Uterus (tissue), 4 donors: ENCODE measurements around the gene IGFL3. TPM values are rescaled to one million over a fixed set of nuclear protein-coding genes. Genes with fewer than 3 reads are reported as not detected.

Experiments
- DNase-seq, 2 donors: peaks; one replicate each; pipeline ENCODE4 v3.0.0-alpha.2; 2019 to 2020
- H3K27ac ChIP-seq, 2 donors: fragments of 200-600 bp; sonication (generic); 1 replicate in 1 of 2; 2 replicates in 1 of 2; pipeline ENCODE4 v1.5.1; 2016 to 2018
- H3K27me3 ChIP-seq, 2 donors: fragments of 200-600 bp; sonication (generic); one replicate each; pipeline ENCODE4 v1.5.1; 2018 to 2019; ENCODE audit warnings: control low read depth in 1 of 2
- H3K36me3 ChIP-seq, 2 donors: fragments of 200-600 bp; sonication (generic); one replicate each; pipeline ENCODE4 v1.5.1; 2019; ENCODE audit warnings: control low read depth in 1 of 2
- H3K4me1 ChIP-seq, 2 donors: fragments of 200-600 bp; sonication (generic); one replicate each; pipeline ENCODE4 v1.5.1; 2018 to 2019; ENCODE audit warnings: control low read depth in 1 of 2
- H3K4me3 ChIP-seq, 2 donors: fragments of 200-600 bp; sonication (generic); 1 replicate in 1 of 2; 2 replicates in 1 of 2; pipeline ENCODE4 v1.5.1; 2018 to 2019; ENCODE audit warnings: mild to moderate bottlenecking in 1 of 2
- H3K9me3 ChIP-seq, 2 donors: fragments of 200-600 bp; sonication (generic); one replicate each; pipeline ENCODE4 v1.5.1; 2019; ENCODE audit warnings: control low read depth in 1 of 2
- CTCF ChIP-seq, 4 experiments: fragments of 200-600 bp in 2 of 4; fragments of 450-650 bp in 2 of 4; sonication (generic) in 2 of 4; IDR thresholded peaks; one replicate each; pipeline ENCODE4 v1.5.1; 2016 to 2019; ENCODE audit warnings: antibody characterized with exemption in 4 of 4, mild to moderate bottlenecking in 2 of 4, moderate library complexity in 1 of 4
- POLR2A ChIP-seq, 2 donors: fragments of 450-650 bp; IDR thresholded peaks; one replicate each; pipeline ENCODE4 v1.6.1; 2016; ENCODE audit warnings: antibody characterized with exemption in 2 of 2, mild to moderate bottlenecking in 1 of 2, moderate library complexity in 1 of 2
- intact Hi-C: fragments of 100-400 bp; cut with DNase I; formaldehyde crosslinking; loops from one replicate; pipeline ENCODE4 v1.15.1; 2023; ENCODE audit warnings: low total_unique reads
- total RNA-seq, 4 donors: library from RNA; depleted of rRNA in 3 of 4; stranded (reverse); fragments of >200 nt in 3 of 4; gene quantifications; one replicate each; pipeline versions ENCODE4 v1.1.0 to v1.2.4, GENCODE V29; 2014 to 2023
- donor health status: DM: yes; HTN: yes; CAD: no.

The IGFL3 gene
- total RNA-seq, 4 donors from 2014 or later, result not detected

- TF ChIP-seq POLR2A (IDR thresholded peaks at IDR 0.05), result no peak
- no peak for TF ChIP-seq CTCF (IDR thresholded peaks at IDR 0.05)
- peak overlapping the region; percentile 90 to 91 for H3K27ac ChIP-seq
- H3K4me3 ChIP-seq, result no peak overlapping the region
Measured at GRCh38 chr19:46133777-46134241, 9.3 kb upstream of the IGFL3 start.

GRCh38 chr19:46133101-46133627, 8.7 kb upstream of the IGFL3 start:
- TF ChIP-seq CTCF (IDR thresholded peaks at IDR 0.05) (no peak), POLR2A (IDR thresholded peaks at IDR 0.05) (peak; percentile 20 to 29)
- intact Hi-C loops, result no loop called here
- Histone ChIP-seq H3K4me3 (no peak overlapping the region), H3K27ac (peak overlapping the region; percentile 90 to 91), H3K27me3 (no peaks in the 10 kb centered on the region), H3K36me3 (no peaks in the 10 kb centered on the region), H3K4me1 (peaks cover 6 to 7% of the 10 kb centered on the region in 2 donors), H3K9me3 (no peaks in the 10 kb centered on the region)
- DNase-seq, result peak; percentile 41 to 65

More at GRCh38 chr19:46133777-46134241, 9.3 kb upstream of the IGFL3 start:
- intact Hi-C loops, result no loop called here
- no peak for DNase-seq
- Histone ChIP-seq H3K36me3 (no peaks in the 10 kb centered on the region), H3K4me1 (peaks cover 6 to 7% of the 10 kb centered on the region in 2 donors), H3K27me3 (no peaks in the 10 kb centered on the region), H3K9me3 (no peaks in the 10 kb centered on the region)

- TF ChIP-seq CTCF (IDR thresholded peaks at IDR 0.05) (no peak), POLR2A (IDR thresholded peaks at IDR 0.05) (no peak)
- H3K4me3 ChIP-seq, result no peak overlapping the region
- H3K9me3 ChIP-seq, result no peaks in the 10 kb centered on the region
- no peaks in the 10 kb centered on the region for H3K36me3 ChIP-seq
- intact Hi-C loops, result no loop called here
- peak overlapping the region; percentile 90 to 91 for H3K27ac ChIP-seq
- no peaks in the 10 kb centered on the region for H3K27me3 ChIP-seq
- no peak for DNase-seq
- peaks cover 6 to 7% of the 10 kb centered on the region in 2 donors for H3K4me1 ChIP-seq
Measured at GRCh38 chr19:46132508-46133100, 8.1 kb upstream of the IGFL3 start.

GRCh38 chr19:46131485-46132143, 7.1 kb upstream of the IGFL3 start:
- no peak for DNase-seq
- Histone ChIP-seq H3K27ac (peak overlapping the region; percentile 90 to 91), H3K9me3 (no peaks in the 10 kb centered on the region), H3K27me3 (no peaks in the 10 kb centered on the region), H3K36me3 (no peaks in the 10 kb centered on the region), H3K4me1 (peaks cover 6 to 9% of the 10 kb centered on the region in 2 donors), H3K4me3 (no peak overlapping the region)
- TF ChIP-seq CTCF (IDR thresholded peaks at IDR 0.05) (no peak), POLR2A (IDR thresholded peaks at IDR 0.05) (no peak)
- intact Hi-C loops, result no loop called here

- TF ChIP-seq POLR2A (IDR thresholded peaks at IDR 0.05), result no peak
- TF ChIP-seq CTCF (IDR thresholded peaks at IDR 0.05), result no peak
- Histone ChIP-seq H3K9me3 (no peaks in the 10 kb centered on the region), H3K27ac (peak overlapping the region; percentile 46 to 72), H3K36me3 (no peaks in the 10 kb centered on the region), H3K4me1 (peaks cover 0 to 3% of the 10 kb centered on the region in 2 donors), H3K4me3 (no peak overlapping the region), H3K27me3 (no peaks in the 10 kb centered on the region)
- DNase-seq, result no peak
- intact Hi-C loops, result no loop called here
Measured at GRCh38 chr19:46126086-46126580, 1.6 kb upstream of the IGFL3 start.
